Inflammatory macrophage treated with lipopolysaccharide for 1 hour (primary cell): Measurements from ENCODE around the gene FLT3LG.
"Not testable (repeated sequence)": the region's sequence is repeated elsewhere in the genome, so short reads cannot be mapped to it uniquely, and the experiment has no call there.

ENCODE experiments used
- DNase-seq, 2 donors: peaks; one replicate each; pipeline ENCODE4 v3.0.0-alpha.2; 2020 to 2022

FLT3LG gene

GRCh38 chr19:49463960-49464740 lies 9.9 kb upstream of the FLT3LG start:
- no peak for DNase-seq

- no peak for DNase-seq
Observed at GRCh38 chr19:49465371-49465770, 8.6 kb upstream of the FLT3LG start.

GRCh38 chr19:49468199-49468598 lies 5.8 kb upstream of the FLT3LG start:
- DNase-seq = no peak

DNA sequence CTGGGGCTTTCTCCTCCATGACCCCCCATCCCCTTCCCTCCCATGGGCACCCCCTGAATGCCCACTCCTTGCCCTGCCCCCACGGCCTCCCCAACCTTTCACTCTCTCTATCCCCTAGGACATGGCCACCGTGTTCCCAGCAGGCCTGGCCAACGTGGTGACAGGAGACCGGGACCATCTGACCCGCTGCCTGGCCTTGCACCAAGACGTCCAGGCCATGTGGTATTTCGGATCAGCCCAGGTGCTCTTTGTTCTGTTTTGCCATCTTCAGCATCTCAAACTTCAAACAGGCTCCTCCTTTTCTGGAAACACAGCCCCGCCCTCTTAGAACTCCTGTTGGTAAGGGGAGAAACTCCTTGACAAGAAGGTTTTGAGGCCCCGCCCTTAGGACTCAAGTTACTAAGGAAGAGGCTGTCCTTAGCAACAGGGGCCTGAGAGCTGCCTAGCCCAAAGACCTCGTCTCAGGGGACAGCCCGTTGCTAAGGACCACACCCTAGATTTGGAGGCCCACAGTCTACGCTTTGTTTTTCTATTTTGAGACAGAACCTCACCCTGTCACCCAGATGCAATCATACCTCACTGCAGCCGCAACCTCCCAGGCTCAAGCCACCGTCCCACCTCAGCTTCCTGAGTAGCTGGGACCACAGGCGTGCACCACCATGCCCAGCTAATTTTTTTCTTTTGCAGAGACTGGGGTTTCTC lies 5.1 kb upstream of the FLT3LG start:
- peak in 1 of 2 donors; percentile 44 for DNase-seq

GRCh38 chr19:49469828-49470614 lies 4.0 kb upstream of the FLT3LG start:
- DNase-seq = peak; percentile 73 to 91

DNA sequence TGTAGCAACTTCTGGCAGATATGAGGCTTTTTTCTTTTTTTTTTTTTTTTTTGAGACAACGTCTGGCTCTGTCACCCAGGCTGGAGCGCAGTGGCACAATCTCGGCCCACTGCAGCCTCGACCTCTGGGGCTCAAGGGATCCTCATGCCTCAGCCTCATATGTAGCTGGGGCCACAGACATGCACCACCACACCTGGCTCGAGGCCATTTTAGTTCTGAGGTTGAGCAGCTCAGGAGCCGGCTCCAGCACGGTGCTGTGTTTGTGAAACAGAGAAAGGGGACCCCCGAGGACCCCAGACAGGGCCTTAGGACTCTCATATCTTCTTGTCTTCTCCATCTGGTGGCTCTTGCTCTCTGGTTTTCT lies 3.4 kb upstream of the FLT3LG start:
- no peak for DNase-seq

GRCh38 chr19:49472936-49473335 lies 1.1 kb upstream of the FLT3LG start:
- DNase-seq = no peak

DNA sequence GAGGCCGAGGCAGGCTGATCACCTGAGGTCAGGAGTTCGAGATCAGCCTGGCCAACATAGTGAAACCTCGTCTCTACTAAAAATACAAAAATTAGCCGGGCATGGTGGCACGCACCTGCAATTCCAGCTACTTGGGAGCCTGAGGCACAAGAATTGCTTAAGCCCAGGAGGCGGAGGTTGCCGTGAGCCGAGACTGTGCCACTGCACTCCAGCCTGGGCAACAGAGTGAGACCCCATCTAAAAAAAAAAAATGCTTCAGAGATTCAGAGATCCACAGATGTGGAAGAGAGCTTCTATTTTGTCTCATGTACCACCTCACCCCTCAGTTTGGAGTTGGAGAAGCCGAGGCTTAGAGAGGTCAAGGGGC lies 531 bp upstream of the FLT3LG start:
- not testable (repeated sequence) for DNase-seq

DNA sequence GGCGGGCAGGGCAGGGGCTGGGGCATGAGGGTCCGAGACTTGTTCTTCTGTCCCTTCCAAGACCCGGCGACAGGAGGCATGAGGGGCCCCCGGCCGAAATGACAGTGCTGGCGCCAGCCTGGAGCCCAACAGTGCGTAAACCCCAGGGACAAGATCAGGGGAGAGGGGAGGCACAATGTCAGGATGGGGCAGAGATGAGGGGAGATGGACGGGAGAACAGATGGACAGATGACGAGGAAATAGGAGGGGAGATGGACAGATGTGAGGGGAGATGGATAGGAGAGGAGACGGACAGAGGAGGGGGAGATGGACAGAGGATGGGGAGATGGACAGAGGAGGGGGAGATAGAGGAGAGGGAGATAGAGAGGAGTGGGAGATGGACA lies 518 bp downstream of the FLT3LG start:
- DNase-seq = no peak

GRCh38 chr19:49475191-49475917 lies 1.3 kb downstream of the FLT3LG start:
- no peak for DNase-seq

GRCh38 chr19:49475995-49476880 lies 2.2 kb downstream of the FLT3LG start:
- DNase-seq = peak in 1 of 2 donors; percentile 45

- no peak for DNase-seq
Observed at GRCh38 chr19:49479975-49480628, 6.1 kb downstream of the FLT3LG start.

DNA sequence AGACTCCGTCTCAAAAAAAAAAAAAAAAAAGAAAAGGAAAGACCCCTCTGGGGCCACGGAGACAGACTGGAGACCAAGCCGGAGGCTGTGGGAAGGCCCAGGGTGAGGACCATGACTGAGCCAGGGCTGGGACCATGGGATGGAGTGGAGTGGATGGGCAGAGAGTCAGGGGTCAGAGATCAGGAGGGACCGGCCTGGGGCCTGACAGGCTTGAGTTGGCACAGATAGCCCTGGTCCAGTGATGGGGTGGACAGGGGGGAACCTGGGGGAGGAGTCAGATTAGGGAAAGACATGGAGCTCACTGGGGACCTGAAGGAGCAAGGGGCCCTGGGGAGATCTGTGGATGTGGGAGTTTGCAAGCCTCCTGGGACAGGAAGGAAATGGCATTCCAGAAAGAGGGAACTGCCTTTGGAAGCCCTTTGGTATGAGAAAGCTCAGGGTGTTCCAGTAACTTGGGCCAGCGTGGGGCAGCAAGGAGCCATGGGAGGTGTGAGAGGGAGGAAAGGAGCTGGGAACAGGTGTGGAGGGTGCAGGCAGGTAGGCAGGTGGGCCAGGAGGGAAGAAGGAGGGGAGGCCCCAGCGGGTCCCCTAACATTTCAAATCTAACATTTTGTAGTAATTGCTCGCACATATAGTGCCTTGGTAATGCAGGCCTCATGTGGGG lies 7.1 kb downstream of the FLT3LG start:
- no peak for DNase-seq

DNA sequence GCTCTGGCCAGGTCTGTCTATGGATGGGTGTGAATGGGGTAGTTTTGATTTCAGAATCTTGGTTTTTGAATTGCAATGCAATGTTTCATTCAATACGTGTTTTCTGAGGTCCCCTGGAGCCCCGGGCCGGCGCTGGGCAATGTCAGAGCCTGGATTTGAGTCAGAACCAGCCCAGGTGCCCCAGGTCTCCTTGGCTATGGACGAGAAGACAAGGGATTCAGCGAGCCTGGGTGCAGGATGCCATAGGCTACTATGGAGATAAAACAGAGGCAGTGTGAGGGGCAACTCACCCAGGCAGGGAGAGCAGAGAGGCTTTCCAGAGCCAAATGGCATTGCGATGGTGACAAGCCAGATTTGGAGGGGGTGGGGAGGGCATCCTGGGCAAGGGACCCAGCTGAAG lies 12.2 kb downstream of the FLT3LG start:
- no peak for DNase-seq

DNA sequence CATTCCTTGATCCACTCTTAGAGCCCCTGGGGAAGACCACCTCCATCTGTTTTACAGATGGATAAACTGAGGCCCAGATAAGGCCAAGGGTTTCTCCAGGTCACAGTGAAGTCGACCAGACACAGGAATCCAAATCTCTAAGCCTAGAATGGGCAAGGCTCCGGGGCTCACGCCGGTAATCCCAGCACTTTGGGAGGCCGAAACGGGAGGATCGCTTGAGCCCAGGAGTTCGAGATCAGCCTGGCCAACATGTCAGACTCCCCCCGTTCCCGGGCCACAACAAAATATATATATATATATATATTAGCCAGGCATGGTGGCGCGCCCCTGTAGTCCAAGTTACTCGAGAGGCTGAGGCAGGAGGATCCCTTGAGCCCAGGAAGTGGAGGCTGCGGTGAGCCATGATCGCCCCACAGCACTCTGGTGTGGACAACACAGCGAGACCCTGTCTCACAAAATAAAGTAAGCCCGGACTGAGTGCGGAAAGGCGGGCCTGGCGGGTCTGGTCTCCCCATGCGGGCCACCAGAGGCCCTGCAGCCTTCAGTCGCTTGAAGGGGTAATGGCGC lies 12.8 kb downstream of the FLT3LG start:
- no peak for DNase-seq

DNA sequence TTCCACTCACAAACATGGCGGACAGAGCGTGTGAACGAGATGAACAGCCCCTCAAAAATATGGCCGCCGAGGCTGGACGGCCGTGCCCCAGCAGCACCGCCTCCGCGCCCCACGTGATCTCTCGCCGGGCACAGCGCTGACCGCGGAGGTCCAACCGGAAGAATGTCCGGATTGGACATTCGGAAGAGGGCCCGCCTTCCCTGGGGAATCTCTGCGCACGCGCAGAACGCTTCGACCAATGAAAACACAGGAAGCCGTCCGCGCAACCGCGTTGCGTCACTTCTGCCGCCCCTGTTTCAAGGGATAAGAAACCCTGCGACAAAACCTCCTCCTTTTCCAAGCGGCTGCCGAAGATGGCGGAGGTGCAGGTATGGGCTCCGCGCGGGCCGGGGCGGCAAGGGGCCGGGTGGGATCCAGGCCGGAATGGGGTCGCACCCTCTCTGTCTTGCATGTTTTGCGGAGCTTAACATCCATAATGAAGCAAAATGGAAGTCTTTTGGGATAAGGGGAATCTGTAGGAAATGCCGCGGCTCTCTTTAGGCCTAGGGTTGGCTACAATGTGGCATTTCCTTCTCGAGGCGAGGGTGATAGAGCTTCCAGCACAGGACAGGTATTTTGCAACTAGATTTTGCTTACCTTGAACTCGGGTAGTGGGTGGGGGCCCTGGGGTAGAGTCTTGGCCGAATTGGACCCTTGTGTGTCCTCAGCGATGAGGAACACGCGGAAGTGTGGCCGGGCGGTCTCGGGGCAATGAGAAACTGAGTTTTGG lies 13.4 kb downstream of the FLT3LG start, which contains the start of gene RPL13A:
Gene RPL13A (plus strand): TSS at position 332 of the 769 bp plus-strand sequence. CDS start 22 bp downstream, at position 354.
- peak; percentile 99 to 100 for DNase-seq

DNA sequence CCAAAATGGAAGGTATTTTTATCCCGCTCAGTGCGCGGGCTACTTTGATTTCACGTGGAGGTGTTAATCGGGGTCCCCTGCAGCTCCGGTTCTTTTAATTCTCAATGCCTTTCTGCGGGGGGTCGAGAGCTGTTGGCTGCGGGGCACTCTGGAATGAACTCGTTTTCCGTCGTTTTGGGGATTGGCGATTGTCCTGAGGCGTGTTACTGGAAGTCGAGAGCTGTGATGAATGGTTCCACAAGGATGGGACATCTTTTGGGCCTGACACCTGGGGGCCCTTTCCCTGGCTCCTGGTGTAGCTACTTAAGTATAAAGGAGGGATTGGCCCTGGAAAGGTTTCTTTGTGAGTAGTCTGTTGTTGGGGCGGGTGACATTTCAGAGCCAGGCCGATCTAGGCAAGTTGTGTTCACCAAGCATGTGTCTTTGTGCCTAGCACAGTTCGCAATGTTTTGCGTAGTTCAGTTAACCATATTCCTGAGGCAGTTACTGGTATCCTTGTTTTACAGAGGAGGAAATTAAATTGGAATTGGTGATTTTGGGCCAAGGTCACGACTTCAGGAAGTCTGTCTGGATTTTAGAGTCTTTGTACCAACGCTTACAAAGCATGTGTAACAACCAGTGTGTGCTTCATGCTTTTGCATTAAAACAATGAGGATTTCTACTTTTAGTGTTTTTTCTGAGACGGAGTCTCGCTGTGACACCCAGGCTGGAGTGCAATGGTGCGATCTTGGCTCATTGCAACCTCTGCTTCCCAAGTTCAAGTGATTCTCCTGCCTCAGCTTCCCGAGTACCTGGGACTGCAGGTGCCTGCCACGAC lies 14.2 kb downstream of the FLT3LG start:
- DNase-seq = no peak

- no peak for DNase-seq
Observed at GRCh38 chr19:49488863-49489537, 15.0 kb downstream of the FLT3LG start.
